ENCODE results near the gene KLHL26. TPM values are rescaled to one million over a fixed set of nuclear protein-coding genes. Genes with fewer than 3 reads are reported as not detected.

KLHL26 gene
- total and polyA plus RNA-seq, 2 of the 13 experiments (the other 11 are each of a cell fraction or from before 2014, with no cell fraction given), result 1.5 to 1.7 TPM

DNA sequence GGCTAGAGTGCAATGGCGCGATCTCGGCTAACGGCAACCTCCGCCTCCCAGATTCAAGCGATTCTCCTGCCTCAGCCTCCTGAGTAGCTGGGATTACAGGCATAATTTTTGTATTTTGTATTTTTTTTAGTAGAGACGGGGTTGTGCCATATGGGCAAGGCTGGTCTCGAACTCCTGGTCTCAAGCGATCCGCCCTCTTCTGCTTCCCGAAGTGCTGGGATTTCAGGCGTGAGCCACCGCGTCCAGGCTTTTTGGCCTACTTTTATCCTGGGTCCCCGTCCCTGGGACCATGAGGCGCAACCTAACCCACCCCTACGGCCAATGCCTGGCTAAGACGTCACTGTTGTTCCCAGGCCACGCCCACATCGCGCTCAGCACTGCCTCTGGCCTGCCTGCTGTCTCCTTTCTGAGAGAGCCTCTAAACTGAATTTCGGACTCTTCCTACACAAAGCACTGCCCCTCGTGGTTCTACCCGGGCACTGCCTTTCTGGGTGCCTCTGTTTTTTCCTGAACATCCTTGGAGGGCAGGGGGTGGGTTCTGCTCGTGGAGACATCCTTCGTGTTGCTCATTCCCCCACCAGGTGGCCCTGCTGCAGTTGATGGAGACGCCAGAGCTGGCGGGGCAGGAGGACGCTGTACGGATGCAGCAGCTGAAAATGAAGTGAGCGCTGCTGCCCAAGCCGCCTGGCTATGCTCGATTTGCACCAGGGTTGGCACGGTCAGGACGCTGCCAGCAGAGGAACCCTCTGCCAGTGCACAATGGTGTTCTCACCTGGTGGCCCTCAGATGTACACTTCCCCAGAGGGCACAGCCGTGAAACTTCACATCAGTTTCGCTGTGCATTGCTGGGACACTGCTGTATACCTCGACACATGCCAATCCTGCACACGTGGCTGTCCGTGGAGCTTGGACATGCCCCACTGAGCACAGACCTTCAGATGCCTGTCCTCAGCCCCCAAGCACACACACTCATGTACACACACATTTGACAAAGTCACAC, 46.3 kb upstream of the KLHL26 start (continued):
- no peak for TF ChIP-seq ZNF282 (IDR thresholded peaks at IDR 0.05; ENCODE audit: partially characterized antibody)
- peak; percentile 18 for TF ChIP-seq AGO1 (IDR thresholded peaks at IDR 0.05; ENCODE audit: low read depth, low read length, poor library complexity, severe bottlenecking)
- peak; percentile 66; the same call in 1 of the 2 replicates for TF ChIP-seq ZC3H13 (CRISPR knock-in tag; IDR thresholded peaks at IDR 0.05)
- TF ChIP-seq, protein P1, sequence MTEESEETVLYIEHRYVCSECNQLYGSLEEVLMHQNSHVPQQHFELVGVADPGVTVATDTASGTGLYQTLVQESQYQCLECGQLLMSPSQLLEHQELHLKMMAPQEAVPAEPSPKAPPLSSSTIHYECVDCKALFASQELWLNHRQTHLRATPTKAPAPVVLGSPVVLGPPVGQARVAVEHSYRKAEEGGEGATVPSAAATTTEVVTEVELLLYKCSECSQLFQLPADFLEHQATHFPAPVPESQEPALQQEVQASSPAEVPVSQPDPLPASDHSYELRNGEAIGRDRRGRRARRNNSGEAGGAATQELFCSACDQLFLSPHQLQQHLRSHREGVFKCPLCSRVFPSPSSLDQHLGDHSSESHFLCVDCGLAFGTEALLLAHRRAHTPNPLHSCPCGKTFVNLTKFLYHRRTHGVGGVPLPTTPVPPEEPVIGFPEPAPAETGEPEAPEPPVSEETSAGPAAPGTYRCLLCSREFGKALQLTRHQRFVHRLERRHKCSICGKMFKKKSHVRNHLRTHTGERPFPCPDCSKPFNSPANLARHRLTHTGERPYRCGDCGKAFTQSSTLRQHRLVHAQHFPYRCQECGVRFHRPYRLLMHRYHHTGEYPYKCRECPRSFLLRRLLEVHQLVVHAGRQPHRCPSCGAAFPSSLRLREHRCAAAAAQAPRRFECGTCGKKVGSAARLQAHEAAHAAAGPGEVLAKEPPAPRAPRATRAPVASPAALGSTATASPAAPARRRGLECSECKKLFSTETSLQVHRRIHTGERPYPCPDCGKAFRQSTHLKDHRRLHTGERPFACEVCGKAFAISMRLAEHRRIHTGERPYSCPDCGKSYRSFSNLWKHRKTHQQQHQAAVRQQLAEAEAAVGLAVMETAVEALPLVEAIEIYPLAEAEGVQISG (CRISPR knock-in tag; IDR thresholded peaks at IDR 0.05), result peak; percentile 55
- TF ChIP-seq ZNF768 (CRISPR knock-in tag; IDR thresholded peaks at IDR 0.05), result peak; percentile 11; the same call in 1 of the 2 replicates
- 0 out of 2 replicates have a peak, but pooled peaks have one; percentile 12 for TF ChIP-seq SP5 (CRISPR knock-in tag; IDR thresholded peaks at IDR 0.05; ENCODE audit: borderline replicate concordance, low read depth)
- TF ChIP-seq CREM (IDR thresholded peaks at IDR 0.05), result peak; percentile 13; the same call in 1 of the 2 replicates
- TF ChIP-seq CREM (CRISPR knock-in tag; IDR thresholded peaks at IDR 0.05), result no peak
- peak; percentile 42 for TF ChIP-seq ZNF687 (CRISPR knock-in tag; IDR thresholded peaks at IDR 0.05)
- peak in 1 of 2 experiments; percentile 40; a peak in 1 of 4 replicates for TF ChIP-seq POLR2A (IDR thresholded peaks at IDR 0.05; ENCODE audit: insufficient read depth in 1 of 2, low read depth in 2 of 2, low read length in 2 of 2)
- TF ChIP-seq TARDBP (CRISPR knock-in tag; IDR thresholded peaks at IDR 0.05), result 0 out of 2 replicates have a peak, but pooled peaks have one; percentile 25
- TF ChIP-seq ZFX (CRISPR knock-in tag; IDR thresholded peaks at IDR 0.05; ENCODE audit: low read depth), result peak; percentile 29; the same call in 1 of the 2 replicates
- TF ChIP-seq, protein P2, sequence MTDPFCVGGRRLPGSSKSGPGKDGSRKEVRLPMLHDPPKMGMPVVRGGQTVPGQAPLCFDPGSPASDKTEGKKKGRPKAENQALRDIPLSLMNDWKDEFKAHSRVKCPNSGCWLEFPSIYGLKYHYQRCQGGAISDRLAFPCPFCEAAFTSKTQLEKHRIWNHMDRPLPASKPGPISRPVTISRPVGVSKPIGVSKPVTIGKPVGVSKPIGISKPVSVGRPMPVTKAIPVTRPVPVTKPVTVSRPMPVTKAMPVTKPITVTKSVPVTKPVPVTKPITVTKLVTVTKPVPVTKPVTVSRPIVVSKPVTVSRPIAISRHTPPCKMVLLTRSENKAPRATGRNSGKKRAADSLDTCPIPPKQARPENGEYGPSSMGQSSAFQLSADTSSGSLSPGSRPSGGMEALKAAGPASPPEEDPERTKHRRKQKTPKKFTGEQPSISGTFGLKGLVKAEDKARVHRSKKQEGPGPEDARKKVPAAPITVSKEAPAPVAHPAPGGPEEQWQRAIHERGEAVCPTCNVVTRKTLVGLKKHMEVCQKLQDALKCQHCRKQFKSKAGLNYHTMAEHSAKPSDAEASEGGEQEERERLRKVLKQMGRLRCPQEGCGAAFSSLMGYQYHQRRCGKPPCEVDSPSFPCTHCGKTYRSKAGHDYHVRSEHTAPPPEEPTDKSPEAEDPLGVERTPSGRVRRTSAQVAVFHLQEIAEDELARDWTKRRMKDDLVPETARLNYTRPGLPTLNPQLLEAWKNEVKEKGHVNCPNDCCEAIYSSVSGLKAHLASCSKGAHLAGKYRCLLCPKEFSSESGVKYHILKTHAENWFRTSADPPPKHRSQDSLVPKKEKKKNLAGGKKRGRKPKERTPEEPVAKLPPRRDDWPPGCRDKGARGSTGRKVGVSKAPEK (CRISPR knock-in tag; IDR thresholded peaks at IDR 0.05; ENCODE audit: borderline replicate concordance), result no peak
- TF ChIP-seq ATF1 (CRISPR knock-in tag; IDR thresholded peaks at IDR 0.05), result 0 out of 2 replicates have a peak, but pooled peaks have one; percentile 54
- 0 out of 2 replicates have a peak, but pooled peaks have one; percentile 31 for TF ChIP-seq ZNF3 (CRISPR knock-in tag; IDR thresholded peaks at IDR 0.05)
- 0 out of 2 replicates have a peak, but pooled peaks have one; percentile 27 for TF ChIP-seq ZNF274 (CRISPR knock-in tag; IDR thresholded peaks at IDR 0.05)
- TF ChIP-seq ZSCAN20 (CRISPR knock-in tag; IDR thresholded peaks at IDR 0.05; ENCODE audit: borderline replicate concordance), result no peak
